ENCODE results near the gene MIX23. TPM values are rescaled to one million over a fixed set of nuclear protein-coding genes. Genes with fewer than 3 reads are reported as not detected.

Gene MIX23
- total and polyA plus RNA-seq, 2 of the 4 experiments (the other 2 are of a cell fraction): 10.0 to 26.7 TPM

GRCh38 chr3:122377975-122378374 is 5.1 kb downstream of the MIX23 start:
- no peak overlapping the region for H3K4ac ChIP-seq (ENCODE audit: low read depth, low read length)
- DNase-seq: no peak
- no peak overlapping the region for H2AK9ac ChIP-seq (replicated peaks; ENCODE audit: low read depth, low read length, poor library complexity)
- H4K8ac ChIP-seq (ENCODE audit: low read depth in 2 of 2, low read length in 2 of 2): no peak overlapping the region
- H4K20me1 ChIP-seq (ENCODE audit: insufficient read depth, low read length): 0 out of 2 replicates have a peak, but pooled peaks cover 4% of the 10 kb centered on the region
- no peak overlapping the region for H2BK120ac ChIP-seq (ENCODE audit: low read depth, low read length)
- H2BK5ac ChIP-seq (ENCODE audit: low read depth, low read length, poor library complexity, severe bottlenecking): no peak overlapping the region
- no peak overlapping the region for H3K9ac ChIP-seq (ENCODE audit: low read depth, low read length)
- H3K4me1 ChIP-seq (ENCODE audit: control insufficient read depth, insufficient read depth, low read length): no peaks in the 10 kb centered on the region
- ChIA-PET POLR2A (ENCODE audit: unreplicated experiment) (interaction anchor here (0.6 kb wide), 1 partner anchor 27 kb away, joined by 22 read pairs; no protein-coding TSS in a partner anchor), CTCF (interaction anchor here (0.5 kb wide), 1 partner anchor 12 kb away, joined by 3 read pairs; no protein-coding TSS in a partner anchor)
- H2BK20ac ChIP-seq (ENCODE audit: low read depth, low read length): no peak overlapping the region
- ATAC-seq (ENCODE audit: low read depth): no peak
- no peak overlapping the region for H3K4me3 ChIP-seq (ENCODE audit: insufficient read depth, low read depth, low read length)
- dilution Hi-C loops (cut with HindIII; ENCODE audit: low sequenced_read_pairs, unreplicated experiment): no loop called here
- no peak overlapping the region for H3K23ac ChIP-seq (ENCODE audit: low read depth, low read length)
- intact Hi-C loops (cut with micrococcal nuclease): no loop called here
- no peak overlapping the region for H3K27ac ChIP-seq (ENCODE audit: insufficient read depth, low read length)
- H4K91ac ChIP-seq (ENCODE audit: insufficient read depth, low read depth, low read length): no peak overlapping the region
- no peaks in the 10 kb centered on the region for H3K27me3 ChIP-seq (ENCODE audit: control insufficient read depth, insufficient read depth, low read length)
- H3K56ac ChIP-seq (ENCODE audit: extremely low read depth, insufficient read depth, low read length): no peak overlapping the region
- BruUV-seq (replicated peaks): no TSS peak
- H3K36me3 ChIP-seq (ENCODE audit: control insufficient read depth, insufficient read depth, low read length): peaks cover 2% of the 10 kb centered on the region
- H3K9me1 ChIP-seq (ENCODE audit: insufficient read depth, low read length): peaks cover 3% of the 10 kb centered on the region; the same call in 1 of the 2 replicates
- in situ Hi-C loops (cut with MboI; ENCODE audit: low sequenced_read_pairs): no loop called here
- TF ChIP-seq MAFK (IDR thresholded peaks at IDR 0.05; ENCODE audit: low read depth, low read length) (no peak), RFX5 (IDR thresholded peaks at IDR 0.05; ENCODE audit: low read depth, low read length) (no peak), MAZ (IDR thresholded peaks at IDR 0.05; ENCODE audit: borderline replicate concordance, low read depth, low read length) (no peak), FOS (IDR thresholded peaks at IDR 0.05; ENCODE audit: low read depth, low read length) (no peak)
- no peak overlapping the region for H2AK5ac ChIP-seq (ENCODE audit: low read depth, low read length)
- no peak overlapping the region for H2AFZ ChIP-seq (replicated peaks; ENCODE audit: low read length, poor library complexity)
- H4K5ac ChIP-seq (ENCODE audit: low read depth, low read length): no peak overlapping the region
- H3K14ac ChIP-seq (replicated peaks; ENCODE audit: low read depth, low read length): no peak overlapping the region
- H3K79me1 ChIP-seq (ENCODE audit: low read depth in 1 of 2, low read length in 2 of 2): peaks cover 17 to 33% of the 10 kb centered on the region in 2 experiments
- no peaks in the 10 kb centered on the region for H3K9me3 ChIP-seq (ENCODE audit: control insufficient read depth, insufficient read depth, low read length)
- no peak overlapping the region for H3K18ac ChIP-seq (ENCODE audit: low read depth, low read length)
- 93% methylated on average over 3 of the region's 4 CpGs; no CpG with 5 or more reads in 1 of the 2 experiments for WGBS, 2 experiments (ENCODE audit: extremely low coverage in 2 of 2, insufficient read length in 1 of 2)
- H2BK15ac ChIP-seq (ENCODE audit: low read depth, low read length): no peak overlapping the region
- no peak overlapping the region for H3K4me2 ChIP-seq (ENCODE audit: low read depth, low read length)
